Lower leg skin (tissue), 4 donors: ENCODE measurements around the gene OASL. TPM values are rescaled to one million over a fixed set of nuclear protein-coding genes. Genes with fewer than 3 reads are reported as not detected.

Experiments used
- DNase-seq, 2 donors: peaks; one replicate each; pipeline ENCODE4 v3.0.0-alpha.2; 2019; ENCODE audit warnings: low spot score in 2 of 2
- H3K4me3 ChIP-seq: fragments of 200-600 bp; sonication (generic); 2 replicates; pipeline ENCODE4 v1.5.1; 2017; ENCODE audit warnings: mild to moderate bottlenecking, low read depth; ENCODE audit not compliant: poor library complexity, severe bottlenecking
- CTCF ChIP-seq, 3 donors: fragments of 450-650 bp; IDR thresholded peaks; one replicate each; pipeline ENCODE4 v1.5.1; 2016; ENCODE audit warnings: antibody characterized with exemption in 3 of 3, mild to moderate bottlenecking in 3 of 3, moderate library complexity in 2 of 3
- POLR2A ChIP-seq, 2 donors: fragments of 450-650 bp; IDR thresholded peaks; one replicate each; pipeline ENCODE4 v1.6.1; 2016 to 2017; ENCODE audit warnings: antibody characterized with exemption in 2 of 2, mild to moderate bottlenecking in 1 of 2, moderate library complexity in 1 of 2
- WGBS, 2 donors: methylation state at CpG; one replicate each; pipeline ENCODE4 v1.1.5; 2018; 5-methylcytosine and 5-hydroxymethylcytosine counted together
- intact Hi-C: fragments of 100-400 bp; cut with DNase I; formaldehyde crosslinking; loops from one replicate; pipeline ENCODE4 v1.15.0; 2023; ENCODE audit warnings: low total_unique reads
- total RNA-seq, 4 donors: library from RNA; depleted of rRNA; stranded (reverse); fragments of >200 nt; gene quantifications; one replicate each; pipeline ENCODE4 v1.1.0, GENCODE V29; 2016

OASL gene
- total RNA-seq, 4 donors from 2014 or later, result 0.25 to 0.39 TPM; not detected in 2

- TF ChIP-seq POLR2A (IDR thresholded peaks at IDR 0.05) (no peak), CTCF (IDR thresholded peaks at IDR 0.05) (no peak)
- no peak for DNase-seq
- 93% methylated on average over 14 to 15 of the region's 15 CpGs for WGBS, 2 donors
- intact Hi-C loops, result no loop called here
- H3K4me3 ChIP-seq, result no peak overlapping the region
Measured at GRCh38 chr12:120994059-120994458, 45.0 kb downstream of the OASL start.

- intact Hi-C loops, result no loop called here
- 83 to 86% methylated on average over 11 of the region's 11 CpGs for WGBS, 2 donors
- H3K4me3 ChIP-seq, result no peak overlapping the region
- TF ChIP-seq CTCF (IDR thresholded peaks at IDR 0.05), result no peak
- no peak for TF ChIP-seq POLR2A (IDR thresholded peaks at IDR 0.05)
- DNase-seq, result no peak
Measured at GRCh38 chr12:120993496-120993895, 45.5 kb downstream of the OASL start.

- TF ChIP-seq POLR2A (IDR thresholded peaks at IDR 0.05), result no peak
- no peak for TF ChIP-seq CTCF (IDR thresholded peaks at IDR 0.05)
- H3K4me3 ChIP-seq, result no peak overlapping the region
- intact Hi-C loops, result no loop called here
- DNase-seq, result no peak
- 89 to 100% methylated on average over 1 of the region's 1 CpG for WGBS, 2 donors
Measured at GRCh38 chr12:120992989-120993388, 46.1 kb downstream of the OASL start.

- intact Hi-C loops, result no loop called here
- no peak for TF ChIP-seq CTCF (IDR thresholded peaks at IDR 0.05)
- TF ChIP-seq POLR2A (IDR thresholded peaks at IDR 0.05), result no peak
- H3K4me3 ChIP-seq, result no peak overlapping the region
- DNase-seq, result no peak
Measured at GRCh38 chr12:120991965-120992364, 47.1 kb downstream of the OASL start.

- DNase-seq, result no peak
- no peak overlapping the region for H3K4me3 ChIP-seq
- 74 to 91% methylated on average over 2 of the region's 2 CpGs for WGBS, 2 donors
- TF ChIP-seq CTCF (IDR thresholded peaks at IDR 0.05) (no peak), POLR2A (IDR thresholded peaks at IDR 0.05) (no peak)
- intact Hi-C loops, result no loop called here
Measured at GRCh38 chr12:120990487-120991055, 48.5 kb downstream of the OASL start.

- H3K4me3 ChIP-seq, result no peak overlapping the region
- no peak for DNase-seq
- WGBS, 2 donors, result 77 to 88% methylated on average over 3 of the region's 3 CpGs
- intact Hi-C loops, result no loop called here
- no peak for TF ChIP-seq CTCF (IDR thresholded peaks at IDR 0.05)
- TF ChIP-seq POLR2A (IDR thresholded peaks at IDR 0.05), result no peak
Measured at GRCh38 chr12:120989687-120990086, 49.4 kb downstream of the OASL start.
